Measurements from ENCODE around the gene KCNQ5. TPM values are rescaled to one million over a fixed set of nuclear protein-coding genes. Genes with fewer than 3 reads are reported as not detected.

Gene KCNQ5
- polyA plus RNA-seq, 1 donor (not counting 4 experiments of a cell fraction or from before 2014, with no cell fraction given), result 3.4 TPM

GRCh38 chr6:73028893-73029450 is 407.1 kb downstream of the KCNQ5 start:
- no peaks in the 10 kb centered on the region for H3K9me1 ChIP-seq (ENCODE audit: control insufficient read depth, extremely low read depth, insufficient read depth, low read length)
- H4K20me1 ChIP-seq (ENCODE audit: control insufficient read depth, extremely low read depth, insufficient read depth, low read length), result no peaks in the 10 kb centered on the region
- DNase-seq (ENCODE audit: low read depth, low spot score), result no peak
- no peaks in the 10 kb centered on the region for H3K27me3 ChIP-seq (ENCODE audit: control insufficient read depth, extremely low read depth, insufficient read depth, low read length)
- no peaks in the 10 kb centered on the region for H3K79me2 ChIP-seq (ENCODE audit: control insufficient read depth, insufficient read depth, low read length)
- H3K9me3 ChIP-seq (ENCODE audit: control insufficient read depth, low read depth, low read length), result no peaks in the 10 kb centered on the region
- dilution Hi-C loops (cut with MboI; ENCODE audit: extremely low pct_ligation_motif_present, low sequenced_read_pairs), result no loop called here
- H3K27ac ChIP-seq (ENCODE audit: control insufficient read depth, insufficient read depth, low read length), result no peak overlapping the region
- H3K4me1 ChIP-seq (ENCODE audit: control insufficient read depth, extremely low read depth, insufficient read depth, low read length), result peaks cover 16% of the 10 kb centered on the region
- no peak for TF ChIP-seq CTCF (optimal IDR thresholded peaks at IDR 0.05 in 1 of 3, IDR thresholded peaks at IDR 0.05 in 1 of 3, conservative IDR thresholded peaks at IDR 0.05 in 1 of 3; ENCODE audit: extremely low read depth in 1 of 3, insufficient read depth in 2 of 3, low read length in 3 of 3)
- TF ChIP-seq EZH2 (IDR thresholded peaks at IDR 0.05; ENCODE audit: low read length), result no peak
- no peak overlapping the region for H3K4me3 ChIP-seq (ENCODE audit: control insufficient read depth in 2 of 3, extremely low read depth in 1 of 3, insufficient read depth in 2 of 3, low read depth in 1 of 3, low read length in 3 of 3)
- FAIRE-seq, result no peak
- H2AFZ ChIP-seq (ENCODE audit: control insufficient read depth, low read length), result no peak overlapping the region
- no peak overlapping the region for H3K9ac ChIP-seq (ENCODE audit: control insufficient read depth, extremely low read depth, insufficient read depth, low read length)
- H3K4me2 ChIP-seq (ENCODE audit: control insufficient read depth, extremely low read depth, insufficient read depth, low read depth, low read length), result no peak overlapping the region
- H3K36me3 ChIP-seq (ENCODE audit: control insufficient read depth in 2 of 2, extremely low read depth in 1 of 2, insufficient read depth in 2 of 2, low read length in 2 of 2), result no peaks in the 10 kb centered on the region

- no peaks in the 10 kb centered on the region for H3K79me2 ChIP-seq (ENCODE audit: control insufficient read depth, insufficient read depth, low read length)
- H3K9ac ChIP-seq (ENCODE audit: control insufficient read depth, extremely low read depth, insufficient read depth, low read length), result no peak overlapping the region
- no peaks in the 10 kb centered on the region for H3K9me3 ChIP-seq (ENCODE audit: control insufficient read depth, low read depth, low read length)
- peaks cover 16% of the 10 kb centered on the region for H3K4me1 ChIP-seq (ENCODE audit: control insufficient read depth, extremely low read depth, insufficient read depth, low read length)
- no peak for FAIRE-seq
- H3K4me3 ChIP-seq (ENCODE audit: control insufficient read depth in 2 of 3, extremely low read depth in 1 of 3, insufficient read depth in 2 of 3, low read depth in 1 of 3, low read length in 3 of 3), result no peak overlapping the region
- H3K27ac ChIP-seq (ENCODE audit: control insufficient read depth, insufficient read depth, low read length), result no peak overlapping the region
- no peak overlapping the region for H3K4me2 ChIP-seq (ENCODE audit: control insufficient read depth, extremely low read depth, insufficient read depth, low read depth, low read length)
- no peaks in the 10 kb centered on the region for H3K27me3 ChIP-seq (ENCODE audit: control insufficient read depth, extremely low read depth, insufficient read depth, low read length)
- H3K9me1 ChIP-seq (ENCODE audit: control insufficient read depth, extremely low read depth, insufficient read depth, low read length), result no peaks in the 10 kb centered on the region
- no peaks in the 10 kb centered on the region for H4K20me1 ChIP-seq (ENCODE audit: control insufficient read depth, extremely low read depth, insufficient read depth, low read length)
- DNase-seq (ENCODE audit: low read depth, low spot score), result no peak
- TF ChIP-seq EZH2 (IDR thresholded peaks at IDR 0.05; ENCODE audit: low read length) (no peak), CTCF (optimal IDR thresholded peaks at IDR 0.05 in 1 of 3, IDR thresholded peaks at IDR 0.05 in 1 of 3, conservative IDR thresholded peaks at IDR 0.05 in 1 of 3; ENCODE audit: extremely low read depth in 1 of 3, insufficient read depth in 2 of 3, low read length in 3 of 3) (no peak)
- dilution Hi-C loops (cut with MboI; ENCODE audit: extremely low pct_ligation_motif_present, low sequenced_read_pairs), result no loop called here
- no peak overlapping the region for H2AFZ ChIP-seq (ENCODE audit: control insufficient read depth, low read length)
- no peaks in the 10 kb centered on the region for H3K36me3 ChIP-seq (ENCODE audit: control insufficient read depth in 2 of 2, extremely low read depth in 1 of 2, insufficient read depth in 2 of 2, low read length in 2 of 2)
Observed at GRCh38 chr6:73030257-73030656, 408.4 kb downstream of the KCNQ5 start.

Data from keratinocyte (primary cell).